WI38 (cell line): ENCODE data around the gene IKBKE.

ENCODE experiments used
- H3K4me3 ChIP-seq: 2 replicates; pipeline ENCODE4 v1.5.1; 2011; ENCODE audit warnings: low read depth, mild to moderate bottlenecking, control low read depth, low read length
- TF ChIP-seq, protein P1 (sequence below): IDR thresholded peaks from 2 replicates; pipeline ENCODE4 v1.5.1; 2012; ENCODE audit warnings: low read depth, mild to moderate bottlenecking, control low read depth, low read length

IKBKE gene

DNA sequence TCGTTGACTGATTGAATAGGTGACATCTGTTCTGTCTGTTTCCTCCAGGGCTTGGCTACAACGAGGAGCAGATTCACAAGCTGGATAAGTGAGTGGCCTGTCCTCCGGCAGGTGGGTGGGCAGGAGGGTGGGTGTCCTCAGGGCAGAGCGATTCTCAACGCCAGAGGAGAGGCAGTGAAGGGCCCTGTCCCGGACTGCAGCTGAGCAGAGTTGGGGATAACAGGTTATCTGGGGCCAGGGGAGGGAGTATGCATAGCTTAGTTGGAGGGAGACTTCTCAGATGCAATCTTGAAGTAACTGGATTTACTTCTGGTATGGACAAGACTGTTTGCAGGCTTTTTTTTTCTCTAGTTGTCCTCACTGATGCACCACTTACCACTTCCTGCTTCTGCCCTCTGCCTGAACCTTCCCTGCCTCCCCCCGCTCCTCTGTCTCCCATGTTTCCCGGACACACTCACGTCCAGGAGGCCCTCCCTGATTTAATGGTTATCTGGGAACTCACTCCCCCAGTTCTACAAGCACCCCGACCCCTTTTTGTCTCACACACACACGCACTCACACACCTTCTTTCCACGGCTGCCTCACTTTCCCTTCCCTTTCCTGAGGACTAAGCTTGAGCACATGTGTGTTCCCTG lies 20.6 kb downstream of the IKBKE start:
- H3K4me3 ChIP-seq, result no peak overlapping the region

DNA sequence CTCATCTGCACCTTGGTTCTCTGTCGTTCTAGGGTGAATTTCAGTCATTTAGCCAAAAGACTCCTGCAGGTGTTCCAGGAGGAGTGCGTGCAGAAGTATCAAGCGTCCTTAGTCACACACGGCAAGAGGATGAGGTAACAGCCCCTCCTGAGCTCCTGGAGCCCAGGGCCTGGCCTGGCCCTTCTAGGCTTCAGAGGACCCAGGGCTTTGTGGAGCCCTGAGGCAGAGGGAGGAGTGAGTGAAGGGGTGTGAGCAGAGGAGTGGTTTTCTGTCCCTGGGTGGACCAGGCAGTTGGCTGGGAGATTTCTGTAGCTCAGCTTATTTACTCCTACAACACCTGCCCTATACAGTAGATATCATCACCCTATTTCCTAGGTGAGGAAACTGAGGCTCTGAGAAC lies 21.3 kb downstream of the IKBKE start:
- no peak overlapping the region for H3K4me3 ChIP-seq
- TF ChIP-seq, protein P1, sequence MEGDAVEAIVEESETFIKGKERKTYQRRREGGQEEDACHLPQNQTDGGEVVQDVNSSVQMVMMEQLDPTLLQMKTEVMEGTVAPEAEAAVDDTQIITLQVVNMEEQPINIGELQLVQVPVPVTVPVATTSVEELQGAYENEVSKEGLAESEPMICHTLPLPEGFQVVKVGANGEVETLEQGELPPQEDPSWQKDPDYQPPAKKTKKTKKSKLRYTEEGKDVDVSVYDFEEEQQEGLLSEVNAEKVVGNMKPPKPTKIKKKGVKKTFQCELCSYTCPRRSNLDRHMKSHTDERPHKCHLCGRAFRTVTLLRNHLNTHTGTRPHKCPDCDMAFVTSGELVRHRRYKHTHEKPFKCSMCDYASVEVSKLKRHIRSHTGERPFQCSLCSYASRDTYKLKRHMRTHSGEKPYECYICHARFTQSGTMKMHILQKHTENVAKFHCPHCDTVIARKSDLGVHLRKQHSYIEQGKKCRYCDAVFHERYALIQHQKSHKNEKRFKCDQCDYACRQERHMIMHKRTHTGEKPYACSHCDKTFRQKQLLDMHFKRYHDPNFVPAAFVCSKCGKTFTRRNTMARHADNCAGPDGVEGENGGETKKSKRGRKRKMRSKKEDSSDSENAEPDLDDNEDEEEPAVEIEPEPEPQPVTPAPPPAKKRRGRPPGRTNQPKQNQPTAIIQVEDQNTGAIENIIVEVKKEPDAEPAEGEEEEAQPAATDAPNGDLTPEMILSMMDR, result no peak

More for the DNA sequence above, 20.6 kb downstream of the IKBKE start:
- TF ChIP-seq, protein P1, result no peak

DNA sequence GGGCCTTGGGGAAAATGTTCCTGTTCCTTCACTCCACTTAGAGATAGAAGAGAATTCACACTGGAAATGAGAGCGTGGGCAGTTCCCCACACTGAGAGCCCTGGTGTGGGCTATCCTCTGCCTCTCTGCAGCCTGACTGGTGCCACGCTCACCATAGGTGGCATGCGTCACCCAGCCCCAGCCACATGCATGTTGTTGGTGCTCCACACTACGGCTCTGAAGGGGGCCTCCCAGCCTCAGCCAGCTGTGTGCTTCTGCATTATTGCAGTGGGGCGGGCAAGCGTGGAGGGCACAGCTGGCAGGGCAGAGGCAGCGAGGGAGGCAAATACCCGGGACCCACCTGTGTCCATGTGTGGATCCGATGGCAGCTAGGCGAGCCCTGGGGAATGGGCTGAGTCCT lies 22.3 kb downstream of the IKBKE start:
- TF ChIP-seq, protein P1, result no peak
- H3K4me3 ChIP-seq, result no peak overlapping the region

DNA sequence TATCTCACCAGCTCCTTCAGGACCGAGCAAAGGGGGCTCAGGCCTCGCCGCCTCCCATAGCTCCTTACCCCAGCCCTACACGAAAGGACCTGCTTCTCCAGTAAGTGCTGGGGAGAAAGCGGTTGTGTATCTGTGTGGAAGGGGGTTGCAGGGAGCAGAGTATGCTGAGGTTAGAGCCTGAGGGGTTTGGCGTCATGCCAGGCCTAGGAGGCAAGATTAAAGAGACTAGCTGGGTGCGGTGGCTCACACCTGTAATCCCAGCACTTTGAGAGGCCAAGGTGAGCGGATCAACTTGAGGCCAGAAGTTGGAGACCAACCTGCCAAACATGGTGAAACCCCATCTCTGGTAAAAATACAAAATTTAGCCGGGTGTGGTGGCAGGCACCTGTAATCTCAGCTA lies 23.0 kb downstream of the IKBKE start:
- TF ChIP-seq, protein P1, result no peak
- no peak overlapping the region for H3K4me3 ChIP-seq

DNA sequence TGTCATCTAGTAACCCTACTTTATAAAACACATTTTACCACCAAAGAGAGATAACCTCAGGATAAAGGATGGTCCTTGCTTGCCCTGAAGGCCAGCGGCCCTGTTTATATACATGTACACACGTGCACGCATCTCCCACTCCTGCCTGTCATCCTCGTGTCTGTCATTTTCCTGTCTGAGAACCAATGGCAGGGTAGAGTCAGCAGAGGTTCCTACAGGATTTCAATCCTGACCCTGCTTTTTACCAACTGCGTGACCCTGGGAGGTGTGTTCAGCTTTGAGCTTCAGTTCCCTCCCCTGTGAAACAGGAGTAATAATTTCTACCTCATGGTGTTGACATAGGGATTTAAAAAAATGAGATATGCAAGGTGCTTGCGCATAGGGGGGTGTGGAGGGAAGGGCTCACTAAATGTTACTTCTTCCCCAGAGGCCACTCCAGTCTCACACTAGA lies 24.8 kb downstream of the IKBKE start:
- no peak overlapping the region for H3K4me3 ChIP-seq
- TF ChIP-seq, protein P1, result no peak

DNA sequence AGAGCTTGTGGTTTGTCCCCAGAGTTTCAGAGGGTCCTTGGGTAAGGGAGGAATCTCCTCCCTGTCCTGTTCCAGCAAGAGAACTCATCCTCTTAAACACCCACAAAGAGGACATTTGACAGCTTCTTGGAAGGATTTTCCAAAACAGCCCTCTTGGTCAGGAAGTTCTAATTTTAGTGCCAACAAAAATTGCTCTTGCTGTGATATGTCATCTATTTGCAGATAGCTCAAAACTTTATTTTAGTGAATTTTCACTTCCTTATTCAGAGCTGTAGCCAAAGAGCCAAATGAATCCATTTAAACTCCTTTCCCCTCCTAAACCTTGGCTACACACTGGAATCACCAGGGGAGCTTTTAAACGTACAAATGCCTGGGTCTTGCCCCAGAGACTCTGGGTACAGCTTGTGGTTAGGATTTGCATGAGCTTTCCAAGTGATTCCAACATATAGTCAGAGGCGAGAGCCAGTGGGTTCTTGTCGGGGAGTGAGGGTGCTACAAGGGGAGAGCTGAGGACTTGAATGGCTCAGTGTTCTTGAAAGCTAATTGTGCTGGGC lies 25.3 kb downstream of the IKBKE start:
- TF ChIP-seq, protein P1, result no peak
- H3K4me3 ChIP-seq, result no peak overlapping the region

DNA sequence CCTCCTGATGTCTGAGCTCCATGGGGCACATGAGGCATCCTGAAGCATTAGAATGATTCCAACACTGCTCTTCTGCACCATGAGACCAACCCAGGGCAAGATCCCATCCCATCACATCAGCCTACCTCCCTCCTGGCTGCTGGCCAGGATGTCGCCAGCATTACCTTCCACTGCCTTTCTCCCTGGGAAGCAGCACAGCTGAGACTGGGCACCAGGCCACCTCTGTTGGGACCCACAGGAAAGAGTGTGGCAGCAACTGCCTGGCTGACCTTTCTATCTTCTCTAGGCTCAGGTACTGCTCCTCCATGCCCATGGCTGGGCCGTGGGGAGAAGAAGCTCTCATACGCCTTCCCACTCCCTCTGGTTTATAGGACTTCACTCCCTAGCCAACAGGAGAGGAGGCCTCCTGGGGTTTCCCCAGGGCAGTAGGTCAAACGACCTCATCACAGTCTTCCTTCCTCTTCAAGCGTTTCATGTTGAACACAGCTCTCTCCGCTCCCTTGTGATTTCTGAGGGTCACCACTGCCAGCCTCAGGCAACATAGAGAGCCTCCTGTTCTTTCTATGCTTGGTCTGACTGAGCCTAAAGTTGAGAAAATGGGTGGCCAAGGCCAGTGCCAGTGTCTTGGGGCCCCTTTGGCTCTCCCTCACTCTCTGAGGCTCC lies 26.0 kb downstream of the IKBKE start:
- no peak overlapping the region for H3K4me3 ChIP-seq
- TF ChIP-seq, protein P1, result no peak
